ENCODE measurements around the gene GSTM3. TPM values are rescaled to one million over a fixed set of nuclear protein-coding genes. Genes with fewer than 3 reads are reported as not detected.

The GSTM3 gene
- total and polyA plus RNA-seq, 2 of the 13 experiments (the other 11 are each of a cell fraction or from before 2014, with no cell fraction given), result 127 to 142 TPM

DNA sequence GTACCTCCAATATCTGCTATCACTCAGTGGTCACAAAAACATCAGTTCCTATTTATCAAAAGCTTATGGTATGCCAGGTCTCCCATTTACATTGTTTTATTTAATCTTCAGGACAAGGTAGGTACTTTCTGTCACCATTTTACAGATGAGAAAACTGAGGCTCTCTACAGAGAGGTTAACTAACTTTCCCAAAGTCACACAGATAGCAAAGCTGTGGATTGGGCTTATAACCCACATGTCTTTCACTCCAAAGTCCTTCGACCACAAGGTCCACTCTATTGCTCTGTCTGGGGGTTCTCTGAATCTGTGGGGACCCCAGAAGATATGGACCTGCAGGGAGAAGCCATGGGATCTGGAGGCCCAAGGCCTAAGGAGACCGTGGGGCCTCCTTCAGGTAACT is 49.5 kb upstream of the GSTM3 start:
- Histone ChIP-seq H3K27ac (ENCODE audit: extremely low read length, insufficient read depth, low read length) (no peak overlapping the region), H3K9ac (ENCODE audit: insufficient read depth, low read depth, low read length) (no peak overlapping the region), H3K9me3 (ENCODE audit: low read length) (no peaks in the 10 kb centered on the region), H4K20me1 (ENCODE audit: insufficient read depth, low read length) (no peaks in the 10 kb centered on the region), H3K36me3 (replicated peaks in 1 of 2; ENCODE audit: control insufficient read depth in 1 of 2, insufficient read depth in 2 of 2, low read length in 2 of 2) (no peaks in the 10 kb centered on the region), H3K4me2 (ENCODE audit: low read depth, low read length) (peak overlapping the region; percentile 69), H3K4me1 (ENCODE audit: insufficient read depth, low read length) (peaks cover 82% of the 10 kb centered on the region), H2AFZ (ENCODE audit: low read length) (no peak overlapping the region), H3K27me3 (ENCODE audit: control insufficient read depth in 1 of 2, insufficient read depth in 2 of 2, low read length in 2 of 2) (no peaks in the 10 kb centered on the region), H3K79me2 (ENCODE audit: insufficient read depth, low read length) (no peaks in the 10 kb centered on the region), H3K4me3 (replicated peaks in 1 of 3; ENCODE audit: insufficient read depth in 1 of 3, low read depth in 2 of 3, low read length in 3 of 3) (peak overlapping the region in 1 of 3 experiments; percentile 54; a peak in 1 of 6 replicates)
- FAIRE-seq (no peak), ATAC-seq (no peak), DNase-seq (ENCODE audit: low spot score) (no peak)
- CTCF ChIA-PET (ENCODE audit: low intra/inter-chr PET ratio, low total read pairs), result no interaction called here
- in situ Hi-C loops (cut with HindIII; ENCODE audit: extremely low pct_ligation_motif_present, low pct_unique_long_range_greater_than_20kb) (no loop called here), intact Hi-C loops (cut with micrococcal nuclease; ENCODE audit: unreplicated experiment) (loop anchor here (5.0 kb wide), 2 partner anchors 122 to 192 kb away; partner anchors contain the start of genes AHCYL1 and CSF1)
- no TSS peak for BruUV-seq (replicated peaks)
- POLR2A ChIA-PET, result interaction anchor here (0.7 to 1.5 kb wide), 4 partner anchors 13 to 244 kb away, joined by 3 to 4 read pairs (median 3); partner anchors contain the start of genes AHCYL1, GNAI3 and STRIP1
- TF ChIP-seq ZNF317 (CRISPR knock-in tag; IDR thresholded peaks at IDR 0.05) (no peak), POGZ (CRISPR knock-in tag; IDR thresholded peaks at IDR 0.05) (peak; percentile 3; the same call in 1 of the 2 replicates), CHD4 (IDR thresholded peaks at IDR 0.05; ENCODE audit: borderline replicate concordance, low read length) (peak; percentile 83), ZNF629 (CRISPR knock-in tag; conservative IDR thresholded peaks at IDR 0.05) (peak; percentile 88), KDM1A (CRISPR knock-in tag; IDR thresholded peaks at IDR 0.05) (peak; percentile 68; the same call in 1 of the 2 replicates), SSRP1 (CRISPR knock-in tag; IDR thresholded peaks at IDR 0.05) (no peak), ZNF784 (CRISPR knock-in tag; IDR thresholded peaks at IDR 0.05; ENCODE audit: borderline replicate concordance) (peak; percentile 27; the same call in 1 of the 2 replicates)
- WGBS (ENCODE audit: low lambda C conversion rate), result 60% methylated on average over 2 of the region's 2 CpGs

Measured in HepG2 (cell line).